NCI-H128 (cell line): Measurements from ENCODE around the gene SORL1.

Experiments used
- DNase-seq: peaks from one replicate; lab custom pipeline; 2025; ENCODE audit not compliant: unreplicated experiment; lab: John Stamatoyannopoulos, UW

Gene SORL1

DNA sequence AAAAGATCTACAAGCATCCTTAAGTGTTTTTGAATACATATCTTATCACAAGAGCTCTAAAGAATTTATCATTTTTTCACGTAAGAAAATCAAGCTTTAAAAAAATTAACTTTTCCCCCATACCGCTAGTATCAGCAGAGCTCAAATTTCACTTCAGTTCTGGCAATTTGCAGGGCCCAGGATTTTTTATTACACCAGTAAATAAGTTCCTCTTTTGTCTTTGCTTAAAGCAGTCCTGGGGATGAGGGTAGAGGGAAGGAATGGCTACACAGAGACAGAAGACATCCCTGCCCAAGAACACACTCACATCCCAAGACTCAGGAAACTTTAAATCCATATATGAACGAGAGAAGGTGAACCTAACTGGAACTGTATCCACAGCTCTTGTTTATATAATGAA, 22.6 kb upstream of the SORL1 start:
- no peak for DNase-seq

- DNase-seq = no peak
Observed at GRCh38 chr11:121431820-121432526, 20.1 kb upstream of the SORL1 start.

DNA sequence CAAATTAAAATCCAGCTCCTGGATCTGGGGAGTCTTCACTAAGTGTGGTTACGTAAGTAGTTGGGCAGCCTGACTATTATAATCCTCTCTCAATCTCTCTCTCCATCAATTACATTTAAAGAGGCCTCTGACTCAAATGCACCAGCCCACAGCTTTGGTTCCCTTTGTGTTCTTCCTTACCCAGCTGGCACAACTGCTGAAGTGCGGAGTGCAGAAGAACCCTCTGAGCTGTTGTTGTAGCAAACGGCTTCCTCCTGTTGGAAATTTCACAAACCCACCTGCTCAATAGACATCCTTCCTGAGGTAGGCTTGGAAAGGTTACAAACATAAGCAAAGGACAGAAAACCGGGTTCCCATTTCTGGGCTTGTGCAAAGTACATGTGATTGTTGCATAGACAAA, 17.0 kb upstream of the SORL1 start:
- no peak for DNase-seq

DNA sequence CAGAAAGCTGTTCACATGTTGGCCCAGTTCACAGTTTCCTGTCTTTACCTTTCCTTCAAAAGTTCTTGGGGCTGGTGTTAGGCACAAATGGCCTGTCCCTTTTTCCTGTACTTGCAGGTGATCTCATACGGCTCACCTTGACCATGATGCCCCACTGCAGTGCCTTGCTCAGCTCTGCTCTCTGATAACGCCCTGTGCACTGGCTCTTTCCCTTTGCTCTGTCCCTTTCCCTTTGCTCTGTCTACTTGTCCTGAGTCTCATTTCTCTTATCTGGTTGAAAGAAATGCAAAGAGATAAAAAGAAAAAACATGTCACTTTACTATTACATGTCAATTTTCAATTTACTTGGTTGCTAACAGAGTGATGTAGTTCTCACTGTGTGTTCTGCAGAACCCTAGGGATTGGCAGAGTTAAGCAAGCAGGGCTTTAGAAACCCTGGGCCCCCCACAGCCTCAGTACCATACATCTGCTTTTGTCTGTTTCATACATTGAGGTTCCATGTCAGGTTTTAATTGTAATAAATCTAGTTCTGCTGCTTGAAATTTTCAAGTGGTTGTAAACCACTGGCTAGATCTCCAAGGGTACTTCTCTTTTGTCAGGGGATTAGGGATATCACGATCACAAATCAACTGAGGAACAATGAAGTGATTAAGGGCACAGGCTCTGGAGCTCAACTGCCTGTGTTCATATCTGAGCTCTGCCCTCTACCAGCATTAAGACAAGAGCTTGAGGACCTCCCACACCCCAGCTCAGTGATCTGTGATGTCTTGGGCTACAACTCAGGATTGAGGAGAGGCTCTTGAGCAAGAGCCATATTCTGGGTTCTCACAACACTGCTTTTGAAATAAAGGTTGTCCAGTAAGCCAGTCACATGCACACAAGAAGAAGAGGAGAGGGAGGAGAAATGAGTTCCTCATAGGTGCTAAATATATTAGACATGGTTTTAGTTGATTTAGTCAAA, 16.3 kb upstream of the SORL1 start:
- DNase-seq = no peak

GRCh38 chr11:121437018-121437685, 15.0 kb upstream of the SORL1 start:
- no peak for DNase-seq

DNA sequence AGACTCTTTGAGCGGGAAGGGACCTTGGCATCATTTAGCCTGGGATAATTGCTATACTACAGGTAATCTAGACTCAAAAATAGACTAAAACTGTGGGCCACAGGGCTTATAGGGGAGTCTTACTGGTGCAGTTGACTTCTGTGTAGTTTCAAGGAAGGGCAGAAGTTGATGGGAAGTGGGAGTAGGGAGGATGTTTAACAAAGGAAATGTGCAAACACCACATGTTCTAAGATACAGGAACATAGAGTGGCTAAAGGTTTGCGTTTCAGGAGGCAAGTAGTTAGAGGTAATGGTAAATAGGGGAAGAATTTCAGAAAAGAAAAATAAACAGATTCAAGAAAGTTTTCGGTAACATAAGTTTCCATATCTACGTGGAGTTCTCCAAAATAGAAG, 14.4 kb upstream of the SORL1 start:
- no peak for DNase-seq

DNA sequence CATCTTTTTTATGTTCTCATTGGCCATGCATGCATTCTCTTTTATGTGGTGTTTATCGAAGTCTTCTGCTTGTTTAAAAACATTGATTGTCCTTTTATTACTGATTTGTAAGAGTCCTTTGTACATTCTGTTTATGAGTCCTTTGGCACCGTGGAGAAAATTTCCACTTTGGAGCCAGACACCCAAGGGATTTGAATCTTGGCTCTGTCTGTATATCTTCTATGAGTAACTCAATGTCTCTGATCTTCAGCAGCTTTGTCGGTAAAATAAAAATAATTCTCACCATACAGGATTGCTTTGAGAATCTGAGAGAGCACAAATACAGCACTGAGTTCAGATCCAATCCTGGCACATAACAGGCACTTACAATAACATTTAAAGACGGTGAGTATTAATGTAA, 12.8 kb upstream of the SORL1 start:
- no peak for DNase-seq

DNA sequence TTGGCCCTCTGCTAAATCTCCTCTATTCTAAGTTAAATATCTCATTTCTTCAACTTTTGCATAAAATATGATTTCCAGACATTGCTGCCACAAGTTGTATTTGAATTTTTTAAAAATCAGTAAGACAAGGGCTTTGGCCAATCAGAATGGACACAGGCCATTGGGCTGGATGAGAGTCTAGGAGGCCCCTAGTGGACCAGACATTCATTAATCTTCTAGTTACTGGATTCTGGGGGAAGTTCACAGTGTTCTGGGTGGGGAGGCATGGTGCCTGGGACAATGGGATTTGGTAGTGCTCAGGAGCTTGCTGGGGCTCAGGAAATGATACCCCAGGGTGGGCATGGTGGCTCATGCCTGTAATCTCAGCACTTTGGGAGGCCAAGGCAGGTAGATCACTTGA, 12.4 kb upstream of the SORL1 start:
- DNase-seq = no peak

DNA sequence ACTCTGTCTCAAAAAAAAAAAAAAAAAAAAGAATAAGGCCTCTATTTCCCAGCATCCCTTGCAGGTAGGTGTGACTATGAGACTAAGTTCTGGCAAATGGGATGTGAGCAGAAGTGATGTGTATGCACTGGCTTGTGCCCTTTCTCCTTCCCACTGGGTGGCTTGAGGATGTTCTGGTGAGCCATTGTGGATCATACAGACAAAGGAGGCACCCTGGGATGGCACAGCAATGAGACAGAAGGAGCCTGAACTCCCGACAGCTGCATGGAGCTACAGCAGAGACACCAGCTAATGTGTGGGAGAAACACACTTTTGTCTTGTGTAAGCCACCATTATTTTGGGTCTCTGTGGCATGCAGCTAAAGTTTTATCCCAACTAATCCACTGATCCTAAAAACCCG, 10.6 kb upstream of the SORL1 start:
- DNase-seq = no peak

DNA sequence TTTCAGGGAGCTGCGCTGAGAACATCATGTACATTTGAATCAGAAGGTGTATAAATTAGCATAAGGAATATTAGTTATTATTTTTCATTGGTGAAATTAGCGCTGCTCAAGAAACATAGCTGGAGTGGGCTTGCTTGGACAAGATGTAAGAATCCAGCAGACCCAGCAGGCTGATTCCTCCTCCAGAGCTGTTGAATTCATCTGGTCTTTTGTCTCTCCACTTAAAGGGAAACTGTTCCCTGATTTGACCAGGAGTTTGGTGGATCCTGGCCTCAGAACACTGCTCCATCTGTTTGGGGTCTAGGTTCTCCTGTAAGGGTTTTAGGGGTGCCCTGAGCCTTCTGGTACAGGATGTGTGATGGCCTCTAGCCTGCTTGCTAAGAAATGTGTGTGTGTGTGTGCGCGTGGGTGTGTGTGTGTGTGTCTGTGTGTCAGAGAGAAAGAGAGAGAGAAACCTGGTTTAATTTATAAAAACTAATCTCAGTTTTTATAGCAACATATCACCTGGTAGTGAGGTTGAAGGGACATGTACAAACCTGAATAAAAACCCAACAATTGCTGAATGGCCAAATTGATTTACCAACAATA, 8.3 kb upstream of the SORL1 start:
- DNase-seq = no peak

- DNase-seq = no peak
Observed at GRCh38 chr11:121444526-121444925, 7.6 kb upstream of the SORL1 start.

DNA sequence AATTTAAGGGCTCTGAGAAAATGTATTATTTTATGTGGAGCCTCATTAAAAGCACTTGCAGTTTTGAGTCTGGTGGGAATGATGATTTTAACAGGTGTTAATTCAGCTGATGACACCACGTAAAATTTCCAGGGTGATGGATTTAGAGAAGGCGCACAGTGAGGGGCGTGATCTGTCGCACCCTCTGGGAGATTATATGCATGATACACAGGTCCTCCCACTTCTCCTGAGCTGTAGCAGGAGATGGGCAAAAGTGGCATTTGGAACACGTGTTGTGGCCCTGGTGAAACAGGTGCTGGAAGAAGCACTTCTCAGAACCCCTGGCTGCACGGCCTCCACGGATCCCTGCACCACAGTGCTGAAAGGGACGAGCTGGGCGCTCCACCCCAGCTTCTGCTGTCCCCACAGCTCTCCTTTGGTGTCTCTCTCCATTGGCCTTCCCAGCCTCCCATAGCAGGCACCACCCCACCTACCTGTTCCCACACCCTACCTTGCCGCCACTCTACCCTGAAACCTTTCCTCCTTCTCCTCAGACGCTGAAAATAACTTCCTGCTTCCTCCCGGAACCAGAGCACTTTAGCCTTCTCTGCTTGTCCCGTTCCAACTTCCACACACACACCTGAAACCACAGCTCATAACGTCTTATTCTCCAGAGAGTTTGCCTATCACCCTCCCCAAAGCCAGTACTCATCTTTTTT, 6.9 kb upstream of the SORL1 start:
- DNase-seq = no peak

DNA sequence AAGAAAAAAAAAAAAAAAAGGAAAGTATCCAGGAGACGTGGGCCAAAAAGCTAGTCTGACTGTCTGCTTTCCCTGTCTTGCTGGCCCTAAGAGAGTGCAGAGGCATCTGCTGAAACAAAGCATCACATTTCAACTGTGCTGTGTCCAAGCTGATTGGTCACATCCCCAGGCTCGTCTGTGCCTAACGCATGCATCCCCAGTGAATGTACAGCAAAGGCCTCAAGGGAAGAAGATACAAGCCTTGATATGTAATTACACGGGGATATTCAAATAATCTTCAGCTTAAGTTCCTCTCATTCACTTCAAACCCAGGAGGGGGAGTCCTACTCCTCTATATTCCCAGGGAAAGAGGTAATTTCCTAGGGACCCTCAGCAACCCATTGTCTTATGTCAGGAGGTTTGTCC, 5.4 kb upstream of the SORL1 start:
- DNase-seq = no peak

DNA sequence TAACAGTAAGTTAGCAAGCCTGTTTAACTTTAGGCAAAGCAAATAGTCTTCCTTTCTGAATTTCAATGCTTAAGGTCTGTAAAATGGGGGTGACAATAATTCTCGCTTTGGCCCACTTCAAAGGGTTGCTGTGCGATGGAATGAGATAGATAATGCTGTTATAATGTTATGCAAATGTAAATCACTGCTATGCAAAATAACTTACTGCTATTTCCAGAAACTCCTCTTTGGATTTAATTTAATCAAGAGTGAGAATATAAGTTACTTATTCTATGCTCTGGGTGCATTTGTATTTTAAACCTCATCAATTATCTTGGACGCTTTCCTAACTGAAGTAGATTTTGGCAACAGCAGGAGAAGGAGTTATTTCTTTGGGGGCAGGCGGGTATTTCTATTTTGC, 4.1 kb upstream of the SORL1 start:
- DNase-seq = no peak

DNA sequence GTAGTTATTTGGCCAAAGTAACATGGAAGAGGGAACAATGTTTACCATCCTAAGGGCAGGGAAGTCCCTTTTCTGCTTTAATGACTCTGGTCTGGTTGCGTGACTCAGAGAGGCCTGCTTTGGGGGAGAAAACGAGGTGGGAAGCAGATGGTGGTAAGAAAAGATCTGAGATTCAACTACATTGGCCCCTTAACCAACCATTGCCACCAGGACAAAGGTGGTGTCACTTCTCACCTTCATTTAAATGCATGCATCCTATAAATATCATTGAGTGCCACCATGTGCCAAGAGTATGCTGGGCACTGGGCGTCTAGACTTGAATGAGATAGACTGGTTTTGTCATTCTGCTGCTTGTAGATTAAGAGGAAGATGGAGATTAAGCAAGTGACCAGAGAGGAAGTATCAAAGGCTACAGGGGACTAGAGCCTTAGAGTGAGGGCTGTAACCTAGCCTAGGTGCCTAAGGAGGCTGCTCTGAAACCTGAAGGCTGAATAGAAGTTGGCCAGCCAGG, 3.6 kb upstream of the SORL1 start:
- no peak for DNase-seq

DNA sequence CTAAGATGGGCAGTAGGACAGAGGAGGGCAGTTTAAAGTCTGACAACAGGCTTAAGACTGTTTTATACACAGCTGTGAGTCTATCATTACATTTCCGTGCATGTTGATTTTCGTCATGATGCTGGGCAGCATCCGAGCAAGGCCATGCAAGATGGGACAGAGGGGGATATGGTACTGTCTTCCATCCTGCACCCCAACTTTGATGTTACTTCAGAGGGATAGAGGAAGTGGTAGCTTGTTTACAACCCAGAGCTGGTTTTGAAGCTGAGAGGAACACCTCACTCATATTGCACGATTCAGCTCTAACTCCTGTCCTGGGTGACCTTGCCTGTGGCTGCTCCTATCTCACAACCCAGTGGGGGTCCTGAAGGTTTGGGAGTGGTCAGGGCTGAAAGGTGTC, 3.0 kb upstream of the SORL1 start:
- DNase-seq = no peak

- DNase-seq = no peak
Observed at GRCh38 chr11:121449626-121450025, 2.5 kb upstream of the SORL1 start.

DNA sequence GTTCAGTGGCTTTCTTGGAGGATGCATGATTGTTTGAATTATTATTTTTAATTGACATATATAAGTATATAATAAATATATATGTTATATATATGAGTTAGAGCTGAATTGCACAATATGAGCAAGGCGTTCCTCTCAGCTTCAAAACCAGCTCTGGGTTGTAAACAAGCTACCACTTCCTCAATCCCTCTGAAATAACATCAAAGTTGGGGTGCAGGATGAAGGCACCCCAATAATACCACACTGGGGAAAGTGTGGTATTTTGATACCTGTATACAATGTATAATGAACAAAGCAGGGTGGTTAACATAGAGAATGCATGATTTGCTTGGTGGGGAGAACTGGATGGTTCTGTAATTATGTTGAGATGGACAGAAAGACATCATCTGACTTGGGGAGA, 1.7 kb upstream of the SORL1 start:
- DNase-seq = no peak

DNA sequence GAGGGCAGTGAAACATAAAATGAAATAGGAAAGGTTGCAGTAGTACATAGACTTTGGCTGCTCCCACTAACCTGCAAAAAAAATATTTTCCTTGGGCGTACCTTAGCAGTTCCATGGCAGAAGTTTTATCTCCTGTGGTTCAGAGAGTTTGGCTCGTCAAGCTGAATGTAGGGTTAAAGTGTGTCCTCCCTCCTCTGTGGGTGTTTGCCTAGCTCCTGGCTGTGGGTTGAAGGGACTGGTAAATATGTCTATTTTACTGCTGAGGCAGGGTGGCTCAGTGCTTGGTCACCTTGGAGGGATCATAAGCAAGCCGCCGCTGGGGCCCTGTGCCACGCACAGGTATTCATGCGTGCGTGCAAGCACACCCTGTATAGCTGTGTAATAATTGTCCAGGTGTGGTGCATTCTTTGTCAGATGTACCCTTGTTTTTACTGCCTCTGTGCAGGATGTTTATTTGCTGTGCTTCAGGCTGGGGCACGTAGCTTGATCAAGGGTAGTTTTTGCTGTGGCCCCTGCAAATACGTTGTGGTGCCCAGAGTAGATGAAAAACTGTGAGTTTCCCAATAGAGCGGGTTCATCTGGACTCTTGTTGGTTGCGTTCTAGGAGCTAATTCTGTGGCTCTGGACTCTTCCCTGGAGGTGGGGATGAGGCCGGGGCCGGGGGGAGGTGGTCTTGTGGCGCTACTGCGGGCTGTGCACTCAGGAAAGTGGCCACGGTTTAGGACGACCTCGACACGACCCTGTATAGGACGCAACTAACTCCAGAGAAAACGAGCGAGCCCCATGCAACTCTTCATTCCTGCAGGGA, 732 bp upstream of the SORL1 start:
- no peak for DNase-seq

DNA sequence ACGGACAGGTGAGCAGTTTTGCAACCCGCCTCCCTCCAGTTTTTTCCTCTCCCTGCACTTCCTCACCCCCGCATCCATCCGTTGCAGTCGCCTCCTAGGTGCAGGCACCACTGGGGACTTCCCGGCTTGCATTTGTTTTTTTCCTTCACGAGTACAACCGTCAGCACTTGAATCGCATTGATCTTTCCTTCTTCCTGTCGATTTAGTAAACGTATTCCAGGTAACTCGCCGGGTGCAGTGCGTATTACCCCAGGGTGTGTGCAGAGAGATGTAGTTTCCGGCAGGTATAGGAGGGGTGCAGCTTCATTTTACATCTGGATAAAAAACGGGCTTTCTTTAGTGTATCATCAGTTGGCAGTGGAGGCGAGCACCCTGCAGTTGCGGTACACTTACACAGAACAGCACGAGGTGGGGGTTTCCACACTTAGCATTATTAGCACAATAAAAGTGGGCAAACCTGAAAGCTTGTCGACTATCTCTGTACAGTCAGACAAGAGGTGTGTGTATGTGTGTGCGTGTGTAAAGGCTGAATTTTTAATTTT, 566 bp downstream of the SORL1 start, which contains the start of gene SORL1-AS1:
Gene SORL1-AS1 (minus strand): TSS at position 359 of the 542 bp plus-strand sequence.
- no peak for DNase-seq
